HepG2 (cell line): ENCODE measurements around the gene PPM1G. TPM values are rescaled to one million over a fixed set of nuclear protein-coding genes. Genes with fewer than 3 reads are reported as not detected.
A peak's percentile ranks its signal among the peaks of the same experiment; 100 is the strongest.

Experiments
- CREM ChIP-seq, 2 experiments: sonication (generic) in 1 of 2; formaldehyde crosslinking in 1 of 2; IDR thresholded peaks; 2 replicates each; pipeline versions ENCODE4 v1.4.0 to v1.6.1; 2016 to 2020; ENCODE audit warnings: antibody characterized with exemption in 1 of 2, mild to moderate bottlenecking in 1 of 2, missing genetic modification reagents in 1 of 2
- FIP1L1 ChIP-seq: fragments of 200-400 bp; formaldehyde crosslinking; IDR thresholded peaks from 2 replicates; pipeline ENCODE4 v1.6.1; 2018; ENCODE audit warnings: low read depth, mild to moderate bottlenecking, low read length, moderate library complexity, borderline replicate concordance; ENCODE audit not compliant: insufficient read depth
- GATAD1 ChIP-seq: IDR thresholded peaks from 2 replicates; pipeline ENCODE4 v1.6.1; 2016; ENCODE audit warnings: missing genetic modification reagents, missing compliant biosample characterization
- HHEX ChIP-seq: IDR thresholded peaks from 2 replicates; pipeline ENCODE4 v1.6.1; 2016; ENCODE audit warnings: control low read depth
- MAZ ChIP-seq, 2 experiments: sonication (generic) in 1 of 2; formaldehyde crosslinking in 1 of 2; IDR thresholded peaks; 2 replicates each; pipeline versions ENCODE4 v1.5.0 to v1.6.1; 2012 to 2020; ENCODE audit warnings: low read depth in 2 of 2, mild to moderate bottlenecking in 2 of 2, borderline replicate concordance in 1 of 2, improper control_type of control experiment in 1 of 2, low read length in 1 of 2, missing genetic modification reagents in 1 of 2, moderate library complexity in 1 of 2
- MIER3 ChIP-seq: IDR thresholded peaks from 2 replicates; pipeline ENCODE4 v1.6.1; 2016; ENCODE audit warnings: missing compliant biosample characterization, borderline replicate concordance
- MTA1 ChIP-seq: sonication (generic); formaldehyde crosslinking; IDR thresholded peaks from 2 replicates; pipeline ENCODE4 v1.4.0; 2020; ENCODE audit warnings: missing genetic modification reagents, mild to moderate bottlenecking, borderline replicate concordance
- NPAS2 ChIP-seq: sonication (generic); formaldehyde crosslinking; IDR thresholded peaks from 2 replicates; pipeline ENCODE4 v1.8.0; 2022; ENCODE audit warnings: mild to moderate bottlenecking, missing genetic modification reagents, borderline replicate concordance
- NR2F2 ChIP-seq: IDR thresholded peaks from 2 replicates; pipeline ENCODE4 v1.6.1; 2012; ENCODE audit warnings: low read depth, inconsistent platforms, borderline replicate concordance
- RXRA ChIP-seq: sonication (generic); formaldehyde crosslinking; IDR thresholded peaks from 2 replicates; pipeline ENCODE4 v1.5.1; 2020; ENCODE audit warnings: missing genetic modification reagents
- SNAI1 ChIP-seq: sonication (generic); formaldehyde crosslinking; IDR thresholded peaks from 2 replicates; pipeline ENCODE4 v1.5.0; 2020; ENCODE audit warnings: mild to moderate bottlenecking, missing genetic modification reagents, borderline replicate concordance
- SNAPC2 ChIP-seq: sonication (generic); formaldehyde crosslinking; IDR thresholded peaks from 2 replicates; pipeline ENCODE4 v1.8.1; 2022; ENCODE audit warnings: mild to moderate bottlenecking, missing genetic modification reagents
- SRSF9 ChIP-seq: fragments of 200-400 bp; formaldehyde crosslinking; IDR thresholded peaks from 2 replicates; pipeline ENCODE4 v1.6.1; 2018; ENCODE audit warnings: borderline replicate concordance, mild to moderate bottlenecking, low read depth, low read length; ENCODE audit not compliant: insufficient read depth, poor library complexity, severe bottlenecking
- SYNCRIP ChIP-seq: fragments of 200-400 bp; formaldehyde crosslinking; IDR thresholded peaks from 2 replicates; pipeline ENCODE4 v1.6.1; 2018; ENCODE audit warnings: mild to moderate bottlenecking, low read depth, low read length; ENCODE audit not compliant: insufficient read depth
- ZNF124 ChIP-seq: sonication (generic); formaldehyde crosslinking; IDR thresholded peaks from 2 replicates; pipeline ENCODE4 v1.4.0; 2020; ENCODE audit warnings: missing genetic modification reagents
- ZNF256 ChIP-seq: sonication (generic); formaldehyde crosslinking; conservative IDR thresholded peaks from 2 replicates; pipeline ENCODE4 v1.4.0; 2020; ENCODE audit warnings: missing genetic modification reagents
- ZNF264 ChIP-seq: sonication (generic); formaldehyde crosslinking; IDR thresholded peaks from 2 replicates; pipeline ENCODE4 v1.4.0; 2020; ENCODE audit warnings: missing genetic modification reagents
- ZSCAN20 ChIP-seq: sonication (generic); formaldehyde crosslinking; IDR thresholded peaks from 2 replicates; pipeline ENCODE4 v1.4.0; 2020; ENCODE audit warnings: missing genetic modification reagents, mild to moderate bottlenecking, borderline replicate concordance
- polyA plus RNA-seq, 8 experiments: library from polyadenylated mRNA; depleted of rRNA in 3 of 8; stranded (reverse) in 7 of 8; unstranded in 1 of 8; fragments of >200 nt; fragmentation: Illumina TruSeq in 4 of 8; extraction: Trizol in 4 of 8; gene quantifications; 2 replicates each; pipeline versions ENCODE4 v1.2.1 to v1.2.3, GENCODE V29; 2011 to 2016; ENCODE audit warnings: low read depth in 4 of 8, missing spikeins in 1 of 8, mixed read lengths in 1 of 8; ENCODE audit not compliant: insufficient read depth in 1 of 8
- total RNA-seq, 5 experiments: library from RNA; depleted of rRNA; stranded (reverse); fragments of >200 nt; fragmentation: Illumina TruSeq; extraction: Trizol; gene quantifications; 2 replicates each; pipeline ENCODE4 v1.2.3, GENCODE V29; 2016; ENCODE audit warnings: low read depth in 1 of 5
- TF ChIP-seq, protein P1 (sequence below): sonication (generic); formaldehyde crosslinking; IDR thresholded peaks from 2 replicates; pipeline ENCODE4 v1.4.0; 2020; ENCODE audit warnings: missing genetic modification reagents
- TF ChIP-seq, protein P2 (sequence below): sonication (generic); formaldehyde crosslinking; IDR thresholded peaks from 2 replicates; pipeline ENCODE4 v1.8.1; 2023; ENCODE audit warnings: mild to moderate bottlenecking, inconsistent platforms, moderate library complexity, missing genetic modification reagents, borderline replicate concordance
- TF ChIP-seq, protein P3 (sequence below): sonication (generic); formaldehyde crosslinking; IDR thresholded peaks from 2 replicates; pipeline ENCODE4 v1.8.0; 2022; ENCODE audit warnings: mild to moderate bottlenecking, missing genetic modification reagents, moderate library complexity

PPM1G gene
- total and polyA plus RNA-seq, 2 of the 13 experiments (the other 11 are each of a cell fraction or from before 2014, with no cell fraction given): 58.2 to 213 TPM

DNA sequence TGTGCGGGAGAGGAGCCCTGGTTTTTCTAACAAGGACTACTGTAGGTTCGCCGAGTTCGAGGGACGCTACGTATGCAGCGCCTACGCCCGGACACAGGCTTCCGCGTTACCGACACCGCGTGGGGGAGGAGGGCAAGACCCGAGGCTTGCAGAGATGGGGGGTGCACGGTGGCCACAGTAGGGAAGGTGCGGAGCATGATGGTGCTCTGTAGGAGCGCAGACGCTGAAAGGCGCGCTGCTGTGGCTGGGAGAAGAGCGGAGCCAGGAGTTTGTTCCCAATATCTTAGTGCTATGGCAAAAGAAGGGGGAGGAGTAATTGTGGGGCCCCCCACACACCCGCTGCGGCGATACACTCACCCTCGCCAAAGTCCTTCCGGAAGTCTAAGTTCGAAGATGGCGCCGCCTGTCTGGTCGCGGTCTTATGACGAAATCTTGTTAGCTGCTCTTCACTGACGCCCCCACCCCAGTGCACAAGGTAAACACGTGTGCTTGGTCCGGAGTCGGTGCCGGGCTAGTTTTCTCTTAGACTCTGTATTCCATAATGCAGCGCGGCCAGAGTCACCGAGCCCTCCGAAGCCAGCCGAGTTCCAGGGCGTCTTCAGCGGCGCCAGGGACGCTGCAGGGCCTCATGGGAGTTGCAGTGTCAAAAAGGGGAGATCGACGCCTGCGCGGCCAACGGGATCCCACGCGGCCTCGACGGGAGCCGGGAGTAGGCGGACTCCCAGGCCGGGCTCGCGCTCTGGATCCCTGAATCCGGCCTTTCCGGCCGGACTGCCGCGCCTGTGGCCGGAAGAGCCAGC is 52.8 kb downstream of the PPM1G start, which contains the start of gene GTF3C2 (continued):
- TF ChIP-seq, protein P1, sequence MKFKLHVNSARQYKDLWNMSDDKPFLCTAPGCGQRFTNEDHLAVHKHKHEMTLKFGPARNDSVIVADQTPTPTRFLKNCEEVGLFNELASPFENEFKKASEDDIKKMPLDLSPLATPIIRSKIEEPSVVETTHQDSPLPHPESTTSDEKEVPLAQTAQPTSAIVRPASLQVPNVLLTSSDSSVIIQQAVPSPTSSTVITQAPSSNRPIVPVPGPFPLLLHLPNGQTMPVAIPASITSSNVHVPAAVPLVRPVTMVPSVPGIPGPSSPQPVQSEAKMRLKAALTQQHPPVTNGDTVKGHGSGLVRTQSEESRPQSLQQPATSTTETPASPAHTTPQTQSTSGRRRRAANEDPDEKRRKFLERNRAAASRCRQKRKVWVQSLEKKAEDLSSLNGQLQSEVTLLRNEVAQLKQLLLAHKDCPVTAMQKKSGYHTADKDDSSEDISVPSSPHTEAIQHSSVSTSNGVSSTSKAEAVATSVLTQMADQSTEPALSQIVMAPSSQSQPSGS (CRISPR knock-in tag): peak; percentile 76
- TF ChIP-seq SYNCRIP (no peak), ZSCAN20 (no peak), HHEX (CRISPR knock-in tag) (peak; percentile 38; the same call in 1 of the 2 replicates), SRSF9 (no peak), NR2F2 (no peak), ZNF256 (CRISPR knock-in tag) (peak; percentile 64; the same call in 1 of the 2 replicates), NPAS2 (CRISPR knock-in tag) (no peak), MIER3 (CRISPR knock-in tag) (peak; percentile 21; the same call in 1 of the 2 replicates), GATAD1 (peak; percentile 96), ZNF264 (CRISPR knock-in tag) (peak; percentile 78; the same call in 1 of the 2 replicates), RXRA (CRISPR knock-in tag) (peak; percentile 66; the same call in 1 of the 2 replicates), FIP1L1 (peak; percentile 12), ZNF124 (CRISPR knock-in tag) (peak; percentile 79; the same call in 1 of the 2 replicates), CREM (IDR thresholded peaks at IDR 0.05) (peak; percentile 100), CREM (CRISPR knock-in tag; IDR thresholded peaks at IDR 0.05) (peak; percentile 77), MAZ (IDR thresholded peaks at IDR 0.05; ENCODE audit: borderline replicate concordance, low read depth, low read length) (peak; percentile 99), MAZ (CRISPR knock-in tag; IDR thresholded peaks at IDR 0.05; ENCODE audit: low read depth) (peak; percentile 98), SNAI1 (no peak), MTA1 (peak; percentile 44; the same call in 1 of the 2 replicates), SNAPC2 (CRISPR knock-in tag) (peak; percentile 93)
- TF ChIP-seq, protein P2, sequence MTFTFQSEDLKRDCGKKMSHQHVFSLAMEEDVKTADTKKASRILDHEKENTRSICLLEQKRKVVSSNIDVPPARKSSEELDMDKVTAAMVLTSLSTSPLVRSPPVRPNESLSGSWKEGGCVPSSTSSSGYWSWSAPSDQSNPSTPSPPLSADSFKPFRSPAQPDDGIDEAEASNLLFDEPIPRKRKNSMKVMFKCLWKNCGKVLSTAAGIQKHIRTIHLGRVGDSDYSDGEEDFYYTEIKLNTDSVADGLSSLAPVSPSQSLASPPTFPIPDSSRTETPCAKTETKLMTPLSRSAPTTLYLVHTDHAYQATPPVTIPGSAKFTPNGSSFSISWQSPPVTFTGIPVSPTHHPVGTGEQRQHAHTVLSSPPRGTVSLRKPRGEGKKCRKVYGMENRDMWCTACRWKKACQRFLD (CRISPR knock-in tag): peak; percentile 88; the same call in 1 of the 2 replicates
- TF ChIP-seq, protein P3, sequence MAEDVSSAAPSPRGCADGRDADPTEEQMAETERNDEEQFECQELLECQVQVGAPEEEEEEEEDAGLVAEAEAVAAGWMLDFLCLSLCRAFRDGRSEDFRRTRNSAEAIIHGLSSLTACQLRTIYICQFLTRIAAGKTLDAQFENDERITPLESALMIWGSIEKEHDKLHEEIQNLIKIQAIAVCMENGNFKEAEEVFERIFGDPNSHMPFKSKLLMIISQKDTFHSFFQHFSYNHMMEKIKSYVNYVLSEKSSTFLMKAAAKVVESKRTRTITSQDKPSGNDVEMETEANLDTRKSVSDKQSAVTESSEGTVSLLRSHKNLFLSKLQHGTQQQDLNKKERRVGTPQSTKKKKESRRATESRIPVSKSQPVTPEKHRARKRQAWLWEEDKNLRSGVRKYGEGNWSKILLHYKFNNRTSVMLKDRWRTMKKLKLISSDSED: no peak
